NCI-H82 (cell line): ENCODE results near the gene IFNGR1.
"Not testable (repeated sequence)": the region's sequence is repeated elsewhere in the genome, so short reads cannot be mapped to it uniquely, and the experiment has no call there.

ENCODE experiments used
- DNase-seq: peaks from one replicate; lab custom pipeline; 2025; lab: John Stamatoyannopoulos, UW

IFNGR1 gene

GRCh38 chr6:137218917-137219663, at the start of gene IFNGR1:
Gene IFNGR1 (minus strand): TSS chr6:137219385. CDS start chr6:137219327, 58 bp downstream.
- peak; percentile 94 for DNase-seq

- DNase-seq: no peak
Observed at GRCh38 chr6:137268911-137269310, 49.7 kb upstream of the IFNGR1 start.

- no peak for DNase-seq
Observed at GRCh38 chr6:137266309-137266586, 47.1 kb upstream of the IFNGR1 start.

- DNase-seq: peak; percentile 88
Observed at GRCh38 chr6:137265561-137266308, 46.5 kb upstream of the IFNGR1 start.

GRCh38 chr6:137264311-137265075, 45.3 kb upstream of the IFNGR1 start:
- peak; percentile 75 for DNase-seq

- no peak for DNase-seq
Observed at GRCh38 chr6:137261761-137262160, 42.6 kb upstream of the IFNGR1 start.

- DNase-seq: no peak
Observed at GRCh38 chr6:137261361-137261760, 42.2 kb upstream of the IFNGR1 start.

- no peak for DNase-seq
Observed at GRCh38 chr6:137260217-137260616, 41.0 kb upstream of the IFNGR1 start.

GRCh38 chr6:137259349-137259748, 40.2 kb upstream of the IFNGR1 start:
- DNase-seq: no peak

GRCh38 chr6:137258170-137258569, 39.0 kb upstream of the IFNGR1 start:
- DNase-seq: no peak

GRCh38 chr6:137256350-137257103, 37.3 kb upstream of the IFNGR1 start:
- no peak for DNase-seq

- no peak for DNase-seq
Observed at GRCh38 chr6:137254966-137255365, 35.8 kb upstream of the IFNGR1 start.

- DNase-seq: not testable (repeated sequence)
Observed at GRCh38 chr6:137254430-137254829, 35.2 kb upstream of the IFNGR1 start.

- no peak for DNase-seq
Observed at GRCh38 chr6:137248702-137249101, 29.5 kb upstream of the IFNGR1 start.

- no peak for DNase-seq
Observed at GRCh38 chr6:137247724-137248123, 28.5 kb upstream of the IFNGR1 start.

- DNase-seq: no peak
Observed at GRCh38 chr6:137246791-137247202, 27.6 kb upstream of the IFNGR1 start.

GRCh38 chr6:137246164-137246563, 27.0 kb upstream of the IFNGR1 start:
- no peak for DNase-seq

- DNase-seq: no peak
Observed at GRCh38 chr6:137241481-137242038, 22.4 kb upstream of the IFNGR1 start.

- DNase-seq: no peak
Observed at GRCh38 chr6:137240168-137240567, 21.0 kb upstream of the IFNGR1 start.

GRCh38 chr6:137237413-137238170, 18.4 kb upstream of the IFNGR1 start:
- no peak for DNase-seq
